Islet precursor cell (in vitro differentiated cells): ENCODE results near the gene FAN1.

Source experiments
- DNase-seq: peaks from one replicate; pipeline ENCODE4 v3.0.0-alpha.2; 2018

FAN1 gene

GRCh38 chr15:30921781-30922479 is 18.2 kb downstream of the FAN1 start:
- no peak for DNase-seq

- DNase-seq: peak; percentile 93
These were observed 19.0 kb downstream of the FAN1 start for GRCh38 chr15:30922480-30923311.

- peak; percentile 67 for DNase-seq
These were observed 19.7 kb downstream of the FAN1 start for GRCh38 chr15:30923429-30923828.

GRCh38 chr15:30924353-30924752 is 20.6 kb downstream of the FAN1 start:
- no peak for DNase-seq

DNA sequence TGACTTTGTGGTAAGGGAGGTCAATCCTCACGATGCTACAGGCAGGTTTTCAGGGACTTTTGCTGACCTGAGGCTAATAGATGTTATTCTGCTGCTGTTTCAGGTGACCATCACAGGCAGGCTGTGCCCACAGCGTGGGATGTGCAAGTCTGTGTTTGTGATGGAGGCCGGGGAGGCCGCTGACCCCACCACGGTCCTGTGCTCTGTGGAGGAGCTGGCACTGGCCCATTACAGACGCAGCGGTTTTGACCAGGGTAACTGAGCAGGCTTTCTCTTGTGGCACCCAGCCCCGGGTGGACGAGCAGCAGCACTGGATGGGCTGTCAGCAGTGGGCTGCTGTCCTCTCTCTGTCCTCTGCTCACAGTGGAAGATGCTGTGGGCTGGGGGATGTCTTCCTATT is 22.0 kb downstream of the FAN1 start:
- DNase-seq: no peak

- DNase-seq: no peak
These were observed 22.4 kb downstream of the FAN1 start for GRCh38 chr15:30926161-30926560.

GRCh38 chr15:30927148-30927761 is 23.5 kb downstream of the FAN1 start:
- no peak for DNase-seq

DNA sequence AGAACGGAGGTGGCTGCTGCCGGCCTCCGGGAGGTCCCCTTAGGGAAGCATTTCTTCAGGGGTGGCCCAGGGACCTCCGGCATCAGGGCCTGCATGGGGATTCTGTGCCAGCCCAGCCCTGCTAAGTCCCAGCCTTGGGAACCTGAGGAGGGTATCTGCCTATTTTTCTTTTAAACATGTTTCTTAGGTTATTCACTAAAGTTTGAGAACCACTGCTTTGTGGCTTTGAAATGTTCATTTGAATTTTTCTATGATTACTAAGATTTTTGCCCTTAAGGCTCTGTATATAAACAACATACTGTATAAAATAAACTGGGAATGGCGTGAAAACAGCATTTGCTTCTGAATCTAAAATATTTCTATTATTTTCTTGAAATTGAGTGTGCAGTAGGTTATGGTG is 24.4 kb downstream of the FAN1 start:
- no peak for DNase-seq

DNA sequence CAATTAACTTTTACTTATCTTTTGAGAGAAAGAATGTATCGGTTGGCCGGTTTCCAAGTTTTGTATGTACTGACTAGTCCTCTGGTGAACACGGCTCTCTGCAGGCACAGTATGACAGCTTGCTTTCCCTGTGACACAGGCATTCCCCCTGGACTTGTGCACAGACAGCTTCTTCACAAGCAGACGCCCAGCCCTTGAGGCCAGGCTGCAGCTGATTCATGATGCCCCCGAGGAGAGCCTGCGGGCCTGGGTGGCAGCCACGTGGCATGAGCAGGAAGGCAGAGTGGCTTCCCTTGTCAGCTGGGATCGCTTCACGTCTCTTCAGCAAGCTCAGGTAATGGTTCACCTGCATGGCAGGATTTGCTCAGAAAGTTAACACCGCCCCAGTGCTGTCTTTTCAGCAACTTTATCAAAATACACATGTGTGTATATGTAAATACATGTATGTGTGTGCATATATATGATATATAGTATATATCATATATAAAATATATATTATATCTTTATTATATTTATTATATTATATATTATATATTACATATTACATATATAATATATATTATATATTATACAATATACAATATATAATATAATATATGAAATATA is 25.5 kb downstream of the FAN1 start:
- no peak for DNase-seq

GRCh38 chr15:30929982-30930381 is 26.3 kb downstream of the FAN1 start:
- DNase-seq: no peak

DNA sequence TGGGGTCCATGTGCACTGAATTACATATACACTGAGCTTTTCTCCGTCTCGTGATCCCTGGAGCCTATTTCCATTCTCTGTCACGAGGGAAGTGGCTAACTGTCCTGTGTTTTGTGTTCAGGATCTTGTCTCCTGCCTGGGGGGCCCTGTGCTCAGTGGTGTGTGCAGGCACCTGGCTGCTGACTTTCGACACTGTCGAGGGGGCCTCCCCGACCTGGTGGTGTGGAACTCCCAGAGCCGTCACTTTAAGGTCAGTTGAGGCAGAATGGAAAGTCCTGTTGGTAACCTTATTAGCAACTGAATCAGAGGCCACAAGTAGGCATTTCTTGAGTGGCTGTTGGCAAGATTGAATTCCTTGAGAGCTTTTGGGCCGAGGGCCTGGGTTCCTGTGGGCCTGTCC is 26.7 kb downstream of the FAN1 start:
- no peak for DNase-seq

DNA sequence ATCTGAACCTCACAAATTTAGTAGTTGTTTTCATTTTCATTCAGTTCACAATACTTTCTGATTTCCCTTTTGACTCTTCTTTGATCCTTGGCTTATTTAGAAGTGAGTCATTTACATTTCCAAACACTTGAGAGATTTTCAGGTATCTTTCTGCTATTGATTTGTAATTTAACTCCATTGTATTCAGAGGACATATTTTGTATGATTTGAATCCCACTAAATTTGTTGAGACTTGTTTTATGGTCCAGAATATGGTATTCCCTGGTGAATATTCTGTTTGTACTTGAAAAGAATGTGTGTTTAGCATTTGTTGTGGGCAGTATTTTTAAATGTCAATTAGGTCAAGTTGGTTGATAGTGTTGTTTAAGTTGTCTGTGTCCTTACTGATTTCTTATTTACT is 29.6 kb downstream of the FAN1 start:
- no peak for DNase-seq

DNA sequence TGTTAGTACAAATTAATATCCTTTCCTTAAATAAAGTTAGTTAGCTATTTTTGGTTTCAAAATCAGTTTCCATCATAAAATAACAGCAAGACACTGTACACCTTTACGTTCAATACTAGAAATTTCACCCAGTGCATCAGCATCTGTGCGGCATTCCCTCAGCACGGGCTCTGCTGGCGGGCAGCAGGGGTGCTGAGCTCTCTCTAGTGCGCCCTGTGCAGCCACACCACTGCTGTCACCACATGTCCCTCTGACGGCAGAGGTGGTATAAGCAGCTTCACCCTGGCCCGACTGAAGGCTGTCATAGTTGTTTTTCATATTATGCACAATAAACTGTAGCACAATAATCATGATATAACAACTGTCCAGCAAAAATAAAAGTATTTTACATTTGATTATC is 35.4 kb downstream of the FAN1 start:
- no peak for DNase-seq

DNA sequence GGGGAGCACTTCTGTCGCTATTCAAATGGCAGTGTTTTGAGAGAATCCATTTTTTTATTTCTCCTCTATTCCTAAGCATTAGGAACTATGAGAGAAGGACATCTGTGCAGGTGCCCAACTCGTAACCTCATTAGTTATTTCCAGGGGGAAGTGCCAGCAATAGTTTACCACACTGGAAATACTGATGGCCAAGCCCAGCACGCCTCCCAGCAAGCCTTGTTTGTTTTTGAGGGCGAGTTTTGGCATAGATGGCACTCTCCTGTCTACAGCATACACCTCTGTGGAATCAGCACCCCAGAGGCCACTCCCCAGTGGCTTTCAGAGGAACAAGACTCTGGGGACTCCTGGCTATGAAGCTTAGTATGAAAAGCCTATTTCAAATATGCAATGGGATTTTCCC is 36.6 kb downstream of the FAN1 start:
- no peak for DNase-seq

DNA sequence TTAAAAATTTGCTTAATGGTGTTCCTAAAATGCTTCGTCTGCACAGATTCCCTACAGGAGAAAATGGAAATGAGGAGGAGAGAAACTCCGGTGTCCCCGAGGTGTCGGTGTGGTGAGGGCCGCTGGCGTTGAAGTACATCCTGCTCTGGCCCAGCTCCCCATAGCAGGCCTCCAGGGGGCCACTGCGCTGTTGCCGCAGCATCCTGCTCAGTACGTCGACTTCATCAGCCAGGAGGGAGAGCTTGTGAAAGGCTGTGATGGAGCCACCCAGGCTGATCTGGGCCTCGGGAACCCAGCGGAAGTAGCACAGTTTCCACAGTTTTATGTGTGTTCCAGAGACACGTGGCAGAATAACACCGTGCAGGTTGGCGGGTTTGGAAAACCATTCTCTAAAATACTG is 37.8 kb downstream of the FAN1 start:
- DNase-seq: no peak

DNA sequence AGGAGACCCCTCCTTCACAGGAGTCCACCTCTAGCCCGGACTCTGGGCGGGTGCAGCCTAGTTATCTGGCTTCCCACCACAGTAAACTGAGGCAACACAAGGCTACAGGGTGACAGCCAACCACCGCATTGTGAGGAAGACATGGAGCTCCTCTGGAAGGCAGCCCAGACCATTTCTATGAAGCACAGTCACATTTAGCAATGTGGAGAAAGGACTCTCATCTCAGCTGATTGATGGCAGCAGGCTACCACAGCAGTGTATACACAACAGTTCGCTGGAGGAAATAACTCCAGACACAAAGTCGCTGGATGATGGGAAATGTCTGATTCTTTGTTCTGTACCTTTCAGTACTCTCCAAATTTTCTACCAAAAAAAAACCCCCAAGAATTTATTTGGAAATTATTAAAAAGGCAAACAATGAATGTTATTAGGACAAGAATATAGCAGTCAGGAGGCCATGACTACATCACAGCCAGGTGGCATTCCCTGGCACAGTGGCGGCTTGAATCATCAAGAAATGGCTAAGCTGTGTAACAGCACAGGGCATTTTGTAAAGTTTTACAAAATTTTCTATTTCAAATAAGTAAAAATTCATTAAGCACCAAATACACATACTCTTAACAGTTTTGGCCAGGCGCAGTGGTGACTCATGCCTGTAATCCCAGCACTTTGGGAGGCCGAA is 40.1 kb downstream of the FAN1 start:
- no peak for DNase-seq

GRCh38 chr15:30953183-30953582 is 49.5 kb downstream of the FAN1 start:
- no peak for DNase-seq

GRCh38 chr15:30953731-30954378 is 50.1 kb downstream of the FAN1 start:
- DNase-seq: peak; percentile 87

DNA sequence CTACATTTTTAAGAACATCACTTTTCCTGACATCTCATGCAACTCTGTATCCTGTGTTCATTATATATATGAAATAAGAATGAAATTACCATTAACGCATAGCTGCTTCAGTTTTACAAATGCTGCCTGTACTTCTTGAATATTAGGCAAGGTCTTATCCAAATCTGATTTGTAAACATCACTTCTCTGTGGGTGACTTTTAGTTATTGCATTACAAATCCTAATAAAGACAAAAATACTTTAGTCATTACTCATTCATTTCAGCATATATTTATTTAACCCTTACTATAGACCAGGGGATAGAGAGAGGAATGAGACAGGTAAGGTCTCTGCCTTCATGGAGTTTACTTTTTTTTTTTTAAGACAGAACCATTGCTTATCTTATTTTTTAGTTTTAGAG is 51.0 kb downstream of the FAN1 start:
- no peak for DNase-seq

GRCh38 chr15:30956216-30957124 is 52.8 kb downstream of the FAN1 start:
- DNase-seq: no peak

- DNase-seq: no peak
These were observed 54.5 kb downstream of the FAN1 start for GRCh38 chr15:30958219-30958618.
